Activated T-cell treated with anti-CD3 and anti-CD28 coated beads for 24 hours (primary cell): Measurements from ENCODE around the gene EIF4G1.
"Not testable (repeated sequence)": the region's sequence is repeated elsewhere in the genome, so short reads cannot be mapped to it uniquely, and the experiment has no call there.

Experiments used
- DNase-seq: peaks from one replicate; pipeline ENCODE4 v3.0.0-alpha.2; 2020; ENCODE audit warnings: low read depth

Gene EIF4G1, protein sequence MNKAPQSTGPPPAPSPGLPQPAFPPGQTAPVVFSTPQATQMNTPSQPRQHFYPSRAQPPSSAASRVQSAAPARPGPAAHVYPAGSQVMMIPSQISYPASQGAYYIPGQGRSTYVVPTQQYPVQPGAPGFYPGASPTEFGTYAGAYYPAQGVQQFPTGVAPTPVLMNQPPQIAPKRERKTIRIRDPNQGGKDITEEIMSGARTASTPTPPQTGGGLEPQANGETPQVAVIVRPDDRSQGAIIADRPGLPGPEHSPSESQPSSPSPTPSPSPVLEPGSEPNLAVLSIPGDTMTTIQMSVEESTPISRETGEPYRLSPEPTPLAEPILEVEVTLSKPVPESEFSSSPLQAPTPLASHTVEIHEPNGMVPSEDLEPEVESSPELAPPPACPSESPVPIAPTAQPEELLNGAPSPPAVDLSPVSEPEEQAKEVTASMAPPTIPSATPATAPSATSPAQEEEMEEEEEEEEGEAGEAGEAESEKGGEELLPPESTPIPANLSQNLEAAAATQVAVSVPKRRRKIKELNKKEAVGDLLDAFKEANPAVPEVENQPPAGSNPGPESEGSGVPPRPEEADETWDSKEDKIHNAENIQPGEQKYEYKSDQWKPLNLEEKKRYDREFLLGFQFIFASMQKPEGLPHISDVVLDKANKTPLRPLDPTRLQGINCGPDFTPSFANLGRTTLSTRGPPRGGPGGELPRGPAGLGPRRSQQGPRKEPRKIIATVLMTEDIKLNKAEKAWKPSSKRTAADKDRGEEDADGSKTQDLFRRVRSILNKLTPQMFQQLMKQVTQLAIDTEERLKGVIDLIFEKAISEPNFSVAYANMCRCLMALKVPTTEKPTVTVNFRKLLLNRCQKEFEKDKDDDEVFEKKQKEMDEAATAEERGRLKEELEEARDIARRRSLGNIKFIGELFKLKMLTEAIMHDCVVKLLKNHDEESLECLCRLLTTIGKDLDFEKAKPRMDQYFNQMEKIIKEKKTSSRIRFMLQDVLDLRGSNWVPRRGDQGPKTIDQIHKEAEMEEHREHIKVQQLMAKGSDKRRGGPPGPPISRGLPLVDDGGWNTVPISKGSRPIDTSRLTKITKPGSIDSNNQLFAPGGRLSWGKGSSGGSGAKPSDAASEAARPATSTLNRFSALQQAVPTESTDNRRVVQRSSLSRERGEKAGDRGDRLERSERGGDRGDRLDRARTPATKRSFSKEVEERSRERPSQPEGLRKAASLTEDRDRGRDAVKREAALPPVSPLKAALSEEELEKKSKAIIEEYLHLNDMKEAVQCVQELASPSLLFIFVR (N-terminal part only)

DNA sequence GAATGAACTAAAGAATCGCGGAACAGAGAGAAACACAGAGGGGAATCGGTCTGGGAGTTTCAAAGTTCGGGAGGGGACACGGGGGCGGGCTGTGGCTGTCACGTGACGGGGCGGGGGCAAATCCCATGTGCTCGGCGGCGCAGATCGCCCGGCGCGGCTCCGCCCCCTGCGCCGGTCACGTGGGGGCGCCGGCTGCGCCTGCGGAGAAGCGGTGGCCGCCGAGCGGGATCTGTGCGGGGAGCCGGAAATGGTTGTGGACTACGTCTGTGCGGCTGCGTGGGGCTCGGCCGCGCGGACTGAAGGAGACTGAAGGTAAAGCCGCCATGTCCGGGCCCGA lies at the start of gene EIF4G1:
Gene EIF4G1 (plus strand): TSS at position 244 of the 337 bp plus-strand sequence. CDS start 1,191 bp downstream, outside the sequence.
- peak; percentile 91 for DNase-seq

DNA sequence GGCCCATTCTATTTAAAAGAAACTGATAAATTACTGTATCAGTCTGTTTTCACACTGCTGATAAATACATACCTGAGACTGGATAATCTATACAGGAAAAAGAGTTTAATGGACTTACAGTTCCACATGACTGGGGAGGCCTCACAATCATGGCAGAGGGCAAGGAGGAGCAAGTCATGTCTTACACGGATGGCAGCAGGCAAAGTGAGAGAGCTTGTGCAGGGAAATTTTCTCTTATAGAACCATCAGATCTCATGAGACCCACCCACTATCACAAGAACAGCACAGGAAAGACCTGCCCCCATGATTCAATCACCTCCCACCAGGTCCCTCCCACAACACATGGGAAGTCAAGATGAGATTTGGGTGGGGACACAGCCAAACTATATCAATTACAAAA lies 47.2 kb upstream of the EIF4G1 start:
- DNase-seq: not testable (repeated sequence)

DNA sequence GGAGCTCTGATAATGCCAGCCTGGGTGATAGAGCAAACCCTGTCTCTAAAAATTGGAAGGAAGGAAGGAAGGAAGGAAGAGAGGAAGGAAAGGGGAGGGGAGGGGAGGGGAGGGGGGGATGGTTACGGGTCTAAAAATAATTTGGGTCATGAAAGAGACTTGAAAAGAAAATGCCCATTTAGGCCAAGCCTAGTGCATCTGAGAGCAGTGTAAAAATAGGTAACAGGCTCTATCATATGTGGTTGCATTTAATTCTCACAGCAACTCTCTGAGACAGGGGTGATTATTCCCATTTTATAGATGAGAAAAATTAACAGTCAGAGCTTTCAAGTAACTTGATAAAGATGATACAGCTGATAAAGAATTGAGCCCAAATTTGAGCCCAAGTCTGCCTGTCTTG lies 42.1 kb upstream of the EIF4G1 start:
- no peak for DNase-seq

DNA sequence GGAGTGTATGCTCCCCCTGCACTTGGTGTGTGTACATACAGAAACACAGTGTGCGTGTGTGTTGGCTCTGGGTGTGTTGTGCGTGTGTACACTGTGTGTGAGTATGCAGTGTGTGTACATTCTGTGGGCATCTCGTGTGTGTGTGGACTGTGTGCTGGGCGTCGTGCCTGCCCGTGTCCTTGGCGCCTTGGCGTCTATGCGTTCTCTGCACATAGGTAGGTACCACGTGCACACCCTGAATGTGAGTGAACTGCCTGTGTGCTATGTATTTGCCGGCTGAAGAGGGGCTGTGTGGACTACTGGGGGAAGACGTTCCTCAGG lies 39.1 kb upstream of the EIF4G1 start:
- DNase-seq: no peak

DNA sequence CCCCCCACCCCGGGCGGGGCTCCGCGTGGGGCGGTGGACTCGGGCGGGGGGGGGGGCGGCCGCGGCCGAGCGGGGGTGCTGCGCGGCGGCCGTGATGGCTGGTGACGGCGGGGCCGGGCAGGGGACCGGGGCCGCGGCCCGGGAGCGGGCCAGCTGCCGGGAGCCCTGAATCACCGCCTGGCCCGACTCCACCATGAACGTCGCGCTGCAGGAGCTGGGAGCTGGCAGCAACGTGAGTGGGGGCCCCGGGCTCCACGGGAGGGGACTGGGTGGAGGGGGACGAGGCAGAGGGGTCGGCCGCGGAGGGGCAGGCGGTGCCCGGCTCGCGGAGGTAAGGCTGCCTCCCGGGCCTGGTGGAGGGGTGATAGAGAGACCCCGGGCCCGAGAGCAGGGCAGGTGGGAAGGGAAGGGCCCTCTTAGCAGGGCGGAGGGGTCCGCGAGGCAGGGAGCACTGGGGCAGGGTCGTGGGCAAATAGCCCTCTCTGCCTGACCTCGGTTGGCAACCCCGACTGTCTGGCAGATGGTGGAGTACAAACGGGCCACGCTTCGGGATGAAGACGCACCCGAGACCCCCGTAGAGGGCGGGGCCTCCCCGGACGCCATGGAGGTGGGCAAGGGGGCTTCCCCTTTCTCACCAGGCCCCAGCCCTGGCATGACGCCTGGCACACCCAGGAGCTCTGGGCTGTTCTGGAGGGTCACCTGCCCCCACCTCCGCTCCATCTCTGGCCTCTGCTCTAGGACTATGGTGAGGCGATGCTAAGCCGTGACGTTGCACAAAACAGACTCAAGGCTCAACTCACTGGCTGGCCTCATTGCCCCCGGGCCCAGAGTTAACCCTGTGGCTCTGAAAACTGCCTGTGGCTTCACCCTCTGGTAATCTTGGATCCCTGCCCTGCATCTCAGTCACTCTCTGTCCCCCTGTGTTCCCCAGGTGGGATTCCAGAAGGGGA lies 38.2 kb upstream of the EIF4G1 start, which contains the start of gene ECE2:
Gene ECE2 (plus strand): TSS at position 62 of the 950 bp plus-strand sequence. CDS start 132 bp downstream, at position 194.
- DNase-seq: no peak

DNA sequence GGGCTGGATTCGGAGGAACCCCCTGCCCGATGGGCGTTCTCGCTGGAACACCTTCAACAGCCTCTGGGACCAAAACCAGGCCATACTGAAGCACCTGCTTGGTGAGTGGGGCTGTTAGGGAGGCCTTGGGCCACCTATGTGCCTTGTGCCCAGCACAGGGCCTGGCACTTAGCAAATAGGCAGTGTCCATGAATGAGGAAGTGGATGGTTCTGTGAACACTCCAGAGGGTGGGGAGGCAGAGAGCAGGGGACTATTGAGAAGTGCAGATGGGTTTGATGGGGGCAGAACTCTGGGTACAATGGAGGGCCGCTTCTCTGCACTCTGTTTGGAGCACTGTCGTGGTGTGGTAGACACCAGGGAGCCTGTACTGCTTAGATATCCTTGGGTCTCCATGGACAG lies 37.0 kb upstream of the EIF4G1 start:
- no peak for DNase-seq

DNA sequence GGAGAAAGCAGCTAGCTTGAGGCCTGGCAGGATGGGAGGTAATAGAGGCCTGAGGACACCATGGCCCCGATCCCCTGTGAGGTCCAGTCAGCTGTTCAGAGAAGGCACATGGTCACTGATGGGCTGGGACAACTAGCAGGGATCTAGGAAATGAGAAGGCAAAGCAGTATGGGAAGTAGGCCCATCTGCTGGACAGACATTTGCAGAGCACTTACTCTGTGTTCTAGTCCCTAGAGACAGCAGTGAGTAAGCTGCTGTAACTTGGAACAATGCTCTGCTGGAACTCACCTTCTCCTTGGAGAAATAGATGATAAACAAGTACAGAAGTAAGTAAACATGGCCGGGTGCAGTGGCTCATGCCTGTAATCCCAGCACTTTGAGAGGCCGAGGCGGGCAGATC lies 31.5 kb upstream of the EIF4G1 start:
- no peak for DNase-seq

DNA sequence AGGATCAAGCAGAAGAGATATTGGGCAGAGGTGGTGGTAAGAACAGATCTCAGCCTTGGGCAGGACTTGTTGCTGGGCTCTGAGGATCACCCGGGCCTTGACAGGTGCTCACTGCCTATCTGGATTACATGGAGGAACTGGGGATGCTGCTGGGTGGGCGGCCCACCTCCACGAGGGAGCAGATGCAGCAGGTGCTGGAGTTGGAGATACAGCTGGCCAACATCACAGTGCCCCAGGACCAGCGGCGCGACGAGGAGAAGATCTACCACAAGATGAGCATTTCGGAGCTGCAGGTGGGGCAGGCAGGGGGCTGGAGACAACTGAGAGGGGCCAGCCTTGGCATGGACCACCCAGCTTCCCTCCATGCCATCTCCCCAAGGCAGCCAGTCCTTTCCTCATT lies 30.7 kb upstream of the EIF4G1 start:
- DNase-seq: no peak

DNA sequence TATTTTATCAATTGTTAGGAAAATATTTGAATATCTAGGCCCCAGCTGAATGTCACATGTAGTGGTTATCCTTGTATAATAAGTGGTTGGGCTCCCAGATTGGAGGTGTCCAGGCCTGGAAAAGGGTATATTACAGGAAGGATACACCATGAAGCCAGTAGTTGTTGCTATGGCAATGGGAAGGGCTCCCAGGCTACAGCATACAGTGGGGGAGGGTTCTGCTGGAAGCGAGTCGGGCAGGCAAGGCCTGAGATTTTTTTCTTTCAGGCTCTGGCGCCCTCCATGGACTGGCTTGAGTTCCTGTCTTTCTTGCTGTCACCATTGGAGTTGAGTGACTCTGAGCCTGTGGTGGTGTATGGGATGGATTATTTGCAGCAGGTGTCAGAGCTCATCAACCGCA lies 29.7 kb upstream of the EIF4G1 start:
- DNase-seq: no peak

DNA sequence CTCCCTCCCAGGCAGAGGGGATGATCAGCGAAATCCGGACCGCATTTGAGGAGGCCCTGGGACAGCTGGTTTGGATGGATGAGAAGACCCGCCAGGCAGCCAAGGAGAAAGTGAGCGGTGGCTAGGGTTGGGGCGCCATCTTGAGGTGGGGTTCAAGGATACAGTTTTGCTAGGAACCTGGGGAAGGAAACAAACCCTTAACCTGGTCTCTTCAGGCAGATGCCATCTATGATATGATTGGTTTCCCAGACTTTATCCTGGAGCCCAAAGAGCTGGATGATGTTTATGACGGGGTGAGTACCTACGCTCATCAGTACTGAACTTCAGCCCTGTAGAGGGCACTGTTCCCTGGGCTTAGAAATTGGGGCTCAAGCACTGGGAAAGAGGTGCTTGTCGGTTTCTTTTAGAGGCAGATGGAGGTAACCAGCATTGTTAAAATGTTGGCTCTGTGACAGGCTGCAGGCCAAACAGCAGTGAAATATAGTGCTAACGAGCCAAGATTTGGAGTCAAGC lies 24.9 kb upstream of the EIF4G1 start:
- DNase-seq: peak; percentile 60

DNA sequence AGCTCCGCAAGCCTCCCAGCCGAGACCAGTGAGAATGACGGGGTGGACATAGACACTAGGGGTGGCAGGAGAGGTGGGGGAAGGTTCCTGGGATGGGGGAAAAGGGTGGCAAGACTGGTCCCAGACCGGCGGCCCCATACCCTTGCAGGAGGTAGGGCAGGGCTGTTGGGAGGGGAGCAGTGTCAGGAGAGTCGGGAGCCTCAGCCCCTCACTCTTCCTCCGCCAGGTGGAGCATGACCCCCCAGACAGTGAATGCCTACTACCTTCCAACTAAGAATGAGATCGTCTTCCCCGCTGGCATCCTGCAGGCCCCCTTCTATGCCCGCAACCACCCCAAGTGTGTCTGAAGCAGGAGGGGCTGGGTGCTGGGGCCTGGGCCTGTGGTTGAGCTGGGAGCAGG lies 24.1 kb upstream of the EIF4G1 start:
- DNase-seq: no peak

DNA sequence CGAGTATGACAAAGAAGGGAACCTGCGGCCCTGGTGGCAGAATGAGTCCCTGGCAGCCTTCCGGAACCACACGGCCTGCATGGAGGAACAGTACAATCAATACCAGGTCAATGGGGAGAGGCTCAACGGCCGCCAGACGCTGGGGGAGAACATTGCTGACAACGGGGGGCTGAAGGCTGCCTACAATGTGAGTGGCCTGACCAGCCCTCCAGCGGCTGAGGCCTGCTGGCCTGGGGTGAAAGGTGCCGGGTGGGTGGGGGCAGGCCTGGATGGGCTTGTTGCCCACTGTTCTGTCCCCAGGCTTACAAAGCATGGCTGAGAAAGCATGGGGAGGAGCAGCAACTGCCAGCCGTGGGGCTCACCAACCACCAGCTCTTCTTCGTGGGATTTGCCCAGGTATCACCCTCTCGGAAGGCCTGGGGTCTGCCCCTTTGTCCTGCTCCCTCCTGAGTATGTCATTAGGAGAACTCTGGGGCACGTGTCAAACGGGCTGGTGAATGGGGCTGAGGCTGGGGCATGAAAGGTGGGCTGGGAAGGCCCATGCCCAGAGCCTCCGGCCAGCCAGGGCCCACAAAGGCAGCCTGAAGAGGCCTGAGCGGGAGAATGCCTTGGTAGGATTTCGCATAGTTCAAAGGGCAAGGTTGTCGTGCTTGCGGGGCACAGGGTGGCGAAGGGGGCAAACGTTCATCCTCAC lies 23.2 kb upstream of the EIF4G1 start:
- DNase-seq: no peak

DNA sequence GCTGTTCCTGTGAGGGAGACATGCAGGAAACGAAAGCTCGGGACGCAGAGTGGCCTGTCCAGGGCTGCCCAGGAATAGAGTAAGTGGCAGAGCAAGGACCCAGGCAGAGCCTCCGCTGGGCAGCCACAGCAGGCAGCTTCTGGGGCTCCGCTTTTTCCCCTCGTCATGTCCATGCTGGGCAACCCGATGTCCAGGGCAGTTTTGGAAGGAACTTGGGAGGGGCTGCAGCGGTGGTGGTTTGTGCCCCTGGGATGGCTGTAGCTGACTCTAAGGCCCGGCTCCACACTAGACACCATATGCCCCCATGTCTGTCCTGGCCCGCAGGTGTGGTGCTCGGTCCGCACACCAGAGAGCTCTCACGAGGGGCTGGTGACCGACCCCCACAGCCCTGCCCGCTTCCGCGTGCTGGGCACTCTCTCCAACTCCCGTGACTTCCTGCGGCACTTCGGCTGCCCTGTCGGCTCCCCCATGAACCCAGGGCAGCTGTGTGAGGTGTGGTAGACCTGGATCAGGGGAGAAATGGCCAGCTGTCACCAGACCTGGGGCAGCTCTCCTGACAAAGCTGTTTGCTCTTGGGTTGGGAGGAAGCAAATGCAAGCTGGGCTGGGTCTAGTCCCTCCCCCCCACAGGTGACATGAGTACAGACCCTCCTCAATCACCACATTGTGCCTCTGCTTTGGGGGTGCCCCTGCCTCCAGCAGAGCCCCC lies 22.5 kb upstream of the EIF4G1 start:
- no peak for DNase-seq

DNA sequence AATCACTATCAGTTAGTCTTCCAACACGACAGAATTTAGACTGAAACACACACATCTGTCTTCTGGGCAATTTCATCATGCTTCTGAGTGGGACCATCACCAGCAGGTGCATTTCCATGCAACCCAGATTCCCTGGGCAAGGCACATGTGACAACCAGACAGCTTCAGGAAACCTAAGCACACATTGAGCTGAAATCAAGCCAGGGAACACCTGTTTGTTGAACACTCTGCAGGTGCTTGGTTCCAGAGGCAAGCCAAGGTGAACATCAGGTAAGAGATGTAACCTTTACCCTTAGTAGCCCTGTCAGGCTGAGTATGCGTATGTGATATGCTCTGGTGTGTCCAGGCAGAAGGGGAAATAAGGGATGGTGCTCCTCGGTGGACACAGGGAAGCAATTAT lies 18.6 kb upstream of the EIF4G1 start:
- no peak for DNase-seq

DNA sequence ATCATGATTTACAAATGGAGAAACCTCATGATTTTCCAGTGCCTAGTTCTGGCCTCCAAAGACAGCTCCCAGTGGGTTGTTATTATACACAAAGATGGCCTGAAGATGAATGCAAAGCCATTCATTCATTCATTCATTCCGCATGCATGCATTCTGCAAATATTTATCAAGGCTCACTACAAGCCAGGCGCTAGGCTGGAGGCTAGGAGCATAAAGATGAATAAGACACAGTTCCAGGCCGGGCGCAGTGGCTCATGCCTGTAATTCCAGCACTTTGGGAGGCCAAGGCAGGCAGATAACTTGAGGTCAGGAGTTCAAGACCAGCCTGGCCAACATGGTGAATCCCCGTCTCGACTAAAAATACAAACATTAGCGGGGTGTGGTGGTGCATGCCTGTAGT lies 17.8 kb upstream of the EIF4G1 start:
- no peak for DNase-seq

DNA sequence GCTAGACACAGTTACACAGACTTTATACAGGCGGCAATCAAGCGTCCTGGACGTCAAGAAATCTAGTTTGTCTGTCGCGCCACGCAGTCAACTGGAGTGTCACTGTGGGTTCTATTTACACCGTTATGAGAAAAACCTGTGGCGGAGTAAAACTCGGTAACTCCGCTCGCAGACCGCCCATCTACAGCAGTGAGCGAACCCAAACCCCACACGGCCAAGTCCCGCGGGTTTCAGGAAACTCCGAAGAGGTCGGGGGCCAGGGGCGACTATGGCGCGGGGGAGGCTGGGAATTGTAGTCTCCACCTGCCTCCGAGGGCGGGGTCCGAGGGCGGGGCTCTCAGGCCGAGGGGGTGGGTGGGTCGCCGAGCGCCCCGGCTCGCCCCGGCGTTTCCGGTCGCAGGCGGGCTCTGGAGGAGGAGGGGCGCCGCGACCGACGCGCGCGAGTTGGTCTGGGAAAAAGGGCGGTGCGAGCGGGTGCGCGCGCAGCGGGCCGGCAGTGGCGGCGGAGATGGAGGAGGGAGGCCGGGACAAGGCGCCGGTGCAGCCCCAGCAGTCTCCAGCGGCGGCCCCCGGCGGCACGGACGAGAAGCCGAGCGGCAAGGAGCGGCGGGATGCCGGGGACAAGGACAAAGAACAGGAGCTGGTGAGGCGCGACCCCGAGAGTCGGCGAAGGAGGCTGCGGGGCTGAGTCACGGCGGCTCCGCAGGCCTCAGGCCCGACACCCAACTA lies 15.5 kb upstream of the EIF4G1 start, which contains the start of gene PSMD2:
Gene PSMD2 (plus strand): TSS at position 483 of the 729 bp plus-strand sequence. CDS start 26 bp downstream, at position 509.
- DNase-seq: peak; percentile 97

DNA sequence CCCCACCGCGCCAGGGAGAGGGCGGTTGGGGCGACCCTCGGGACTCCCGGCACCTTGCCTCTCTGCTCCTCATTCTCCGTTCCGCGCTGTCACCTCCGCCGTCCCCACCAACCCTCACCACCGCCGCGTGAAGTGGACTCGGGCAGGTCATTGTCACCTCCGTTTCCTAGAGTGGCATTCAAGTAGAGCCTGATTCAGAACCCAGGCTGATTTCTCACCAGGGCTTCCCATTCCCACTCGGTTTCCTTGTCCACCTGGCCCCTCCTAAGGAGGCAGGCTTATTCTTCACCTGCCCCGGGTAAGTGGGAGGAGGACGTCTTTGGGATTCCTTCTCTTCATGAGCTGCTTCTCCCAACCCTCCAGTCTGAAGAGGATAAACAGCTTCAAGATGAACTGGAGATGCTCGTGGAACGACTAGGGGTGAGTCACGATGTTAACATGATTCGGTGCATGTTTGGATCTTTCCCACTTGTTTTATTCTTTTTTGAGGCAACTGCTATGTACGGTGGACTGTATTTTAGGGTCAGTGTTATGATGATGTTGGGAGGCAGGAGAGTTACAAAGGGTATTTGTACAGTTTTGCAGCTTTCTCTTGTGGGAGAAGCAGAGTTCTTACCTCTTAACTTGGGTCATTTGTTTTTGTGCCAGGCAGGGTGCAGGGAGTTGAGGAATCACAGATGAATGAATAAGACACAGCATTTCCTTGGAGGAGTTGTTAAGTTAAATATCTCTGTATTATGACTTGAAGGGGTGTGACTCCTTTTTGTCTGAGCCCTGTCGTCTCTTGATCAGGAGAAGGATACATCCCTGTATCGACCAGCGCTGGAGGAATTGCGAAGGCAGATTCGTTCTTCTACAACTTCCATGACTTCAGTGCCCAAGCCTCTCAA lies 14.7 kb upstream of the EIF4G1 start:
- no peak for DNase-seq

DNA sequence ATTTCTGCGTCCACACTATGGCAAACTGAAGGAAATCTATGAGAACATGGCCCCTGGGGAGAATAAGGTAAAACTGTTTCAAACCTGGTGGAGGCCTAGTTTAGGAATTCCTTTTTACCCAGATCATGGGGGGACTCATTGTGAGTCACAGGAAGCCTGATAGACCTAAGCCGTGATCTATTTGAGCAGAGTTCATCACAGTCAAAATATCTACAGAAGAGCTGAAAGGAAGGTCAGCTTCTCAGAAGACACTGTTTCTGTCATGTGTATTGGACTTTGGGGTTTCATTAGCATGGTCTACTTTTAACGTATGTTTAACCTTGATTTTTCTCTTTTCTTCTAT lies 14.1 kb upstream of the EIF4G1 start:
- DNase-seq: no peak
